NCI-H2227 treated with DMSO at 0.1 percent for 48 hours (cell line): ENCODE data around the gene SNX33.
"Not testable (repeated sequence)": the region's sequence is repeated elsewhere in the genome, so short reads cannot be mapped to it uniquely, and the experiment has no call there.

ENCODE experiments used
- DNase-seq: peaks from one replicate; lab custom pipeline; 2025; lab: John Stamatoyannopoulos, UW

SNX33 gene

GRCh38 chr15:75647370-75648155 lies at the start of gene SNX33:
Gene SNX33 (plus strand): TSS chr15:75647912. CDS start chr15:75649103, 1,191 bp downstream.
- DNase-seq, result peak; percentile 33

- no peak for DNase-seq
Measured at GRCh38 chr15:75598361-75598760, 49.4 kb upstream of the SNX33 start.

- no peak for DNase-seq
Measured at GRCh38 chr15:75599401-75599800, 48.3 kb upstream of the SNX33 start.

GRCh38 chr15:75606026-75606425 lies 41.7 kb upstream of the SNX33 start:
- DNase-seq, result no peak

GRCh38 chr15:75606711-75607699 lies 40.7 kb upstream of the SNX33 start:
- DNase-seq, result no peak

- DNase-seq, result no peak
Measured at GRCh38 chr15:75616766-75617165, 30.9 kb upstream of the SNX33 start.

- DNase-seq, result no peak
Measured at GRCh38 chr15:75620058-75620820, 27.5 kb upstream of the SNX33 start.

GRCh38 chr15:75620841-75621391 lies 26.8 kb upstream of the SNX33 start:
- no peak for DNase-seq

GRCh38 chr15:75622505-75622904 lies 25.2 kb upstream of the SNX33 start:
- DNase-seq, result no peak

GRCh38 chr15:75625542-75626347 lies 22.0 kb upstream of the SNX33 start, which contains the start of gene SNUPN:
Gene SNUPN (minus strand): TSS chr15:75625725. CDS start chr15:75621051, 4,674 bp downstream.
- DNase-seq, result peak; percentile 84

- DNase-seq, result no peak
Measured at GRCh38 chr15:75631935-75632334, 15.8 kb upstream of the SNX33 start.

GRCh38 chr15:75633922-75634321 lies 13.8 kb upstream of the SNX33 start:
- not testable (repeated sequence) for DNase-seq

- no peak for DNase-seq
Measured at GRCh38 chr15:75636026-75636425, 11.7 kb upstream of the SNX33 start.

- DNase-seq, result no peak
Measured at GRCh38 chr15:75637245-75638009, 10.3 kb upstream of the SNX33 start.

- DNase-seq, result no peak
Measured at GRCh38 chr15:75639191-75639708, 8.5 kb upstream of the SNX33 start.

- peak; percentile 92 for DNase-seq
Measured at GRCh38 chr15:75639709-75640482, 7.8 kb upstream of the SNX33 start, which contains the start of gene IMP3. Gene IMP3 (minus strand): TSS chr15:75640224. CDS start chr15:75640168, 56 bp downstream.

GRCh38 chr15:75640483-75641178 lies 7.1 kb upstream of the SNX33 start:
- DNase-seq, result peak; percentile 65

GRCh38 chr15:75641179-75641503 lies 6.6 kb upstream of the SNX33 start:
- DNase-seq, result no peak
